HepG2 (cell line): Measurements from ENCODE around the gene NTN5. TPM values are rescaled to one million over a fixed set of nuclear protein-coding genes. Genes with fewer than 3 reads are reported as not detected.
A peak's percentile ranks its signal among the peaks of the same experiment; 100 is the strongest.

Source experiments
- ATAC-seq: fragments of 200-7000 bp; cut with Tn5 transposase; 3 replicates; pipeline ENCODE4 v1.9.1; 2020; ENCODE audit warnings: mild to moderate bottlenecking, moderate library complexity
- BruUV-seq: library from RNA; stranded (reverse); fragments of 400-500 nt; replicated peaks from 2 replicates; lab custom pipeline; 2021; lab: Mats Ljungman, UMichigan
- CTCF ChIA-PET: fragments of 300-600 bp; formaldehyde crosslinking; extraction: SDS; loops from one replicate; lab custom pipeline; 2021; ENCODE audit warnings: low total read pairs, inconsistent platforms, low intra/inter-chr PET ratio; lab: Yijun Ruan, JAX
- POLR2A ChIA-PET: fragments of 350-600 bp; sonication (Branson Sonifier 250); formaldehyde crosslinking; loops from one replicate; lab custom pipeline; 2020; ENCODE audit warnings: antibody characterized with exemption, inconsistent platforms; lab: Yijun Ruan, JAX
- DNase-seq: peaks from one replicate; pipeline ENCODE4 v3.0.0-alpha.2; 2015; ENCODE audit warnings: low spot score
- FAIRE-seq: peaks from 3 replicates; lab custom pipeline; 2011; peaks lifted over from hg19 to GRCh38; lab: Jason Lieb, UNC
- H2AFZ ChIP-seq: one replicate; pipeline ENCODE4 v1.6.1; 2011; ENCODE audit warnings: low read length, inconsistent platforms
- H3K27ac ChIP-seq: fragments of 300-600 bp; 3 replicates; pipeline ENCODE4 v1.8.0; 2011; ENCODE audit warnings: mixed run types, mild to moderate bottlenecking, mixed read lengths, low read length, inconsistent platforms; ENCODE audit not compliant: insufficient read depth; ENCODE audit errors: extremely low read length
- H3K27me3 ChIP-seq, 2 experiments: fragments of 200-600 bp in 1 of 2; 2 replicates in 1 of 2; 3 replicates in 1 of 2; pipeline versions ENCODE4 v1.6.0 to v1.8.0; 2011; ENCODE audit warnings: low read length in 2 of 2, mild to moderate bottlenecking in 2 of 2, moderate library complexity in 2 of 2, inconsistent platforms in 1 of 2; ENCODE audit not compliant: insufficient read depth in 2 of 2, control insufficient read depth in 1 of 2
- H3K36me3 ChIP-seq, 2 experiments: fragments of 200-600 bp in 1 of 2; replicated peaks in 1 of 2; 2 replicates in 1 of 2; 3 replicates in 1 of 2; pipeline versions ENCODE4 v1.5.1 to v1.8.0; 2011; ENCODE audit warnings: low read length in 2 of 2, inconsistent platforms in 1 of 2; ENCODE audit not compliant: insufficient read depth in 2 of 2, control insufficient read depth in 1 of 2
- H3K4me1 ChIP-seq: 2 replicates; pipeline ENCODE4 v1.5.1; 2012; ENCODE audit warnings: low read length, inconsistent platforms; ENCODE audit not compliant: insufficient read depth
- H3K4me2 ChIP-seq: 2 replicates; pipeline ENCODE4 v1.6.0; 2011; ENCODE audit warnings: low read depth, low read length, inconsistent platforms
- H3K4me3 ChIP-seq, 3 experiments: fragments of 200-600 bp in 1 of 3; sonication (generic), shearing (Covaris generic) in 1 of 3; replicated peaks in 1 of 3; 2 replicates each; pipeline ENCODE4 v1.5.1; 2011 to 2016; ENCODE audit warnings: low read length in 3 of 3, inconsistent platforms in 2 of 3, low read depth in 2 of 3, mild to moderate bottlenecking in 2 of 3, control low read depth in 1 of 3, mixed read lengths in 1 of 3; ENCODE audit not compliant: insufficient read depth in 1 of 3
- H3K79me2 ChIP-seq: one replicate; pipeline ENCODE4 v1.6.1; 2011; ENCODE audit warnings: low read length, inconsistent platforms; ENCODE audit not compliant: insufficient read depth
- H3K9ac ChIP-seq: 2 replicates; pipeline ENCODE4 v1.6.0; 2011; ENCODE audit warnings: mild to moderate bottlenecking, low read depth, low read length, inconsistent platforms; ENCODE audit not compliant: insufficient read depth
- H3K9me3 ChIP-seq: 2 replicates; pipeline ENCODE4 v1.5.1; 2012; ENCODE audit warnings: mild to moderate bottlenecking, low read length
- H4K20me1 ChIP-seq: 2 replicates; pipeline ENCODE4 v1.6.0; 2011; ENCODE audit warnings: inconsistent platforms, mild to moderate bottlenecking, low read length, moderate library complexity; ENCODE audit not compliant: insufficient read depth
- CREB1 ChIP-seq, 2 experiments: fragments of 450-650 bp in 1 of 2; IDR thresholded peaks; 2 replicates each; pipeline ENCODE4 v1.6.1; 2016 to 2017; ENCODE audit warnings: control low read depth in 1 of 2, mild to moderate bottlenecking in 1 of 2, missing compliant biosample characterization in 1 of 2, missing genetic modification characterization in 1 of 2
- GABPB1 ChIP-seq: IDR thresholded peaks from 2 replicates; pipeline ENCODE4 v1.6.1; 2016; ENCODE audit warnings: mild to moderate bottlenecking, missing genetic modification reagents, moderate library complexity, missing compliant biosample characterization
- MBNL3 ChIP-seq: fragments of 250-450 bp; sonication (Bioruptor Pico); conservative IDR thresholded peaks from 2 replicates; pipeline ENCODE4 v1.8.0; 2022; ENCODE audit warnings: mild to moderate bottlenecking, inconsistent platforms
- MXD3 ChIP-seq: IDR thresholded peaks from 2 replicates; pipeline ENCODE4 v1.6.1; 2016; ENCODE audit warnings: mild to moderate bottlenecking, missing biosample characterization, missing genetic modification reagents
- PLRG1 ChIP-seq: fragments of 450-650 bp; conservative IDR thresholded peaks from 2 replicates; pipeline ENCODE4 v1.6.1; 2016
- SALL2 ChIP-seq: sonication (generic); formaldehyde crosslinking; IDR thresholded peaks from 2 replicates; pipeline ENCODE4 v1.8.1; 2023; ENCODE audit warnings: mild to moderate bottlenecking, missing genetic modification reagents, inconsistent platforms
- ZBTB7A ChIP-seq: sonication (generic); formaldehyde crosslinking; IDR thresholded peaks from 2 replicates; pipeline ENCODE4 v1.8.0; 2022; ENCODE audit warnings: mild to moderate bottlenecking, missing genetic modification reagents
- ZNF274 ChIP-seq: sonication (generic); formaldehyde crosslinking; IDR thresholded peaks from 2 replicates; pipeline ENCODE4 v1.5.1; 2020; ENCODE audit warnings: mild to moderate bottlenecking, missing genetic modification reagents
- ZNF354B ChIP-seq: sonication (generic); formaldehyde crosslinking; IDR thresholded peaks from 2 replicates; pipeline ENCODE4 v1.8.0; 2022; ENCODE audit warnings: mild to moderate bottlenecking, missing genetic modification reagents
- ZNF597 ChIP-seq: sonication (generic); formaldehyde crosslinking; IDR thresholded peaks from 2 replicates; pipeline ENCODE4 v1.5.0; 2020; ENCODE audit warnings: missing genetic modification reagents
- WGBS: methylation state at CpG from one replicate; pipeline ENCODE4 v1.1.6; 2017; ENCODE audit warnings: low lambda C conversion rate; 5-methylcytosine and 5-hydroxymethylcytosine counted together
- in situ Hi-C: cut with HindIII; loops from 2 replicates; pipeline ENCODE4 v1.10.0; 2017; ENCODE audit warnings: low pct_unique_long_range_greater_than_20kb; ENCODE audit not compliant: extremely low pct_ligation_motif_present
- intact Hi-C: fragments of 100-400 bp; cut with micrococcal nuclease; formaldehyde crosslinking; loops from one replicate; pipeline ENCODE4 v1.10.0; 2022; ENCODE audit not compliant: unreplicated experiment
- polyA plus RNA-seq, 8 experiments: library from polyadenylated mRNA; depleted of rRNA in 3 of 8; stranded (reverse) in 7 of 8; unstranded in 1 of 8; fragments of >200 nt; fragmentation: Illumina TruSeq in 4 of 8; extraction: Trizol in 4 of 8; gene quantifications; 2 replicates each; pipeline versions ENCODE4 v1.2.1 to v1.2.3, GENCODE V29; 2011 to 2016; ENCODE audit warnings: low read depth in 4 of 8, missing spikeins in 1 of 8, mixed read lengths in 1 of 8; ENCODE audit not compliant: insufficient read depth in 1 of 8
- total RNA-seq, 5 experiments: library from RNA; depleted of rRNA; stranded (reverse); fragments of >200 nt; fragmentation: Illumina TruSeq; extraction: Trizol; gene quantifications; 2 replicates each; pipeline ENCODE4 v1.2.3, GENCODE V29; 2016; ENCODE audit warnings: low read depth in 1 of 5
- TF ChIP-seq, protein P1 (sequence below): sonication (generic); formaldehyde crosslinking; IDR thresholded peaks from 2 replicates; pipeline ENCODE4 v1.8.1; 2022; ENCODE audit warnings: low read depth, mild to moderate bottlenecking, missing genetic modification reagents
- TF ChIP-seq, protein P2 (sequence below): sonication (generic); formaldehyde crosslinking; IDR thresholded peaks from 2 replicates; pipeline ENCODE4 v1.4.0; 2020; ENCODE audit warnings: missing genetic modification reagents
- TF ChIP-seq, protein P3 (sequence below): sonication (generic); formaldehyde crosslinking; IDR thresholded peaks from 2 replicates; pipeline ENCODE4 v1.8.0; 2022; ENCODE audit warnings: mild to moderate bottlenecking, missing genetic modification reagents, moderate library complexity

Gene NTN5
- total and polyA plus RNA-seq, 2 of the 13 experiments (the other 11 are each of a cell fraction or from before 2014, with no cell fraction given), result 0.05 TPM; not detected in 1

DNA sequence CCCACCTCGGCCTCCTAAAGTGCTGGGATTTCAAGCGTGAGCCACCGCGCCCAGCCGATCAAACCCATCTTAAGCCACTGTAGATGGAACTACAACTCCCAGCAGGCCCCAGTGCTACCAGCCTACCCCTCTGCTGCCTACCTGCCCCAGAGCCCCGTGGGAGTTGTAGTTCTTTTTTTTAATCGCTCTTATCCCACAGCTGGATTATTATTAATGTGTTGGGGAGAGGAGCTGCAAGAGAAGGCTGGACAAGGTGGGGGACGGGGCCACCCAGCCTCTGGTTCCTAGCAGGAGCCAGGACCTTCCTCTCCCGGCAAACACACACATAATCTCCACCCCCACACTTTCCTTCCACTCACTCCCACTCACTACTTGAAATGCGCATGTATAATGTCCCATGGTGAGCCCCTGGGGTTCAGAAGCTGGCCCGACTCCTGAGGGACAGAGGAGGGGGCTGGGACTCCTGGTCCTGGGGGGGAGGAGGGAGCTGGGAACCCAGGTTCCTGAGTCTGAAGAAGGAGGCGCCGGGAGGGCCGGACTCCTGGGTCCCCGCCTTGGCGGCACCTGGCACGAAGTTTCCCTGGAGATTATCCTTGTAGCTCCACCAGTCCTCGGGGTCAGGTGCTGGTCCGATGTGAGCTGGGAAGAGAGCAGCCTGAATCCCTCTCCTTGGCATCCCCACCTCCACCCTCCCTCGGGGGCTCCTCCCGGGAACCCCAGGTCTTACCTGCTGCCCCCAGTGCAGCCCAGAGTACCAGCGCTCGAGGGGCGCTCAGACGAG is 27.8 kb downstream of the NTN5 start:
- Histone ChIP-seq H3K27ac (no peak overlapping the region), H3K4me2 (peak overlapping the region; percentile 88), H3K4me3 (peak overlapping the region; percentile 13 to 69 (median 59); a peak in 4 of 6 replicates), H2AFZ (no peak overlapping the region), H3K9ac (no peak overlapping the region), H4K20me1 (no peaks in the 10 kb centered on the region), H3K79me2 (no peaks in the 10 kb centered on the region), H3K36me3 (no peaks in the 10 kb centered on the region), H3K4me1 (peaks cover 16% of the 10 kb centered on the region), H3K27me3 (peaks cover 0 to 1% of the 10 kb centered on the region in 2 experiments; a peak in 2 of 5 replicates), H3K9me3 (no peaks in the 10 kb centered on the region)
- ChIA-PET CTCF (no interaction called here), POLR2A (interaction anchor here (0.5 to 3.4 kb wide), 9 partner anchors 8 to 162 kb away, joined by 3 to 16 read pairs (median 4); partner anchors contain the start of genes DBP, RPL18 and SPHK2)
- peak; percentile 53 for DNase-seq
- 9% methylated on average over 9 of the region's 25 CpGs for WGBS
- ATAC-seq, result peak; percentile 79
- FAIRE-seq, result peak; percentile 49
- intact Hi-C loops, result no loop called here
- in situ Hi-C loops, result loop anchor here (5.0 kb wide), 2 partner anchors 142 to 197 kb away; no protein-coding TSS in a partner anchor
- no TSS peak for BruUV-seq
- TF ChIP-seq ZNF597 (0 out of 2 replicates have a peak, but pooled peaks have one; percentile 38), SALL2 (CRISPR knock-in tag) (no peak), GABPB1 (peak; percentile 54), PLRG1 (no peak), ZNF274 (CRISPR knock-in tag) (no peak), CREB1 (IDR thresholded peaks at IDR 0.05) (no peak), CREB1 (CRISPR knock-in tag; IDR thresholded peaks at IDR 0.05) (peak; percentile 47; the same call in 1 of the 2 replicates), MBNL3 (CRISPR knock-in tag) (no peak), ZBTB7A (CRISPR knock-in tag) (no peak), MXD3 (CRISPR knock-in tag) (no peak), ZNF354B (no peak)
- TF ChIP-seq, protein P1, sequence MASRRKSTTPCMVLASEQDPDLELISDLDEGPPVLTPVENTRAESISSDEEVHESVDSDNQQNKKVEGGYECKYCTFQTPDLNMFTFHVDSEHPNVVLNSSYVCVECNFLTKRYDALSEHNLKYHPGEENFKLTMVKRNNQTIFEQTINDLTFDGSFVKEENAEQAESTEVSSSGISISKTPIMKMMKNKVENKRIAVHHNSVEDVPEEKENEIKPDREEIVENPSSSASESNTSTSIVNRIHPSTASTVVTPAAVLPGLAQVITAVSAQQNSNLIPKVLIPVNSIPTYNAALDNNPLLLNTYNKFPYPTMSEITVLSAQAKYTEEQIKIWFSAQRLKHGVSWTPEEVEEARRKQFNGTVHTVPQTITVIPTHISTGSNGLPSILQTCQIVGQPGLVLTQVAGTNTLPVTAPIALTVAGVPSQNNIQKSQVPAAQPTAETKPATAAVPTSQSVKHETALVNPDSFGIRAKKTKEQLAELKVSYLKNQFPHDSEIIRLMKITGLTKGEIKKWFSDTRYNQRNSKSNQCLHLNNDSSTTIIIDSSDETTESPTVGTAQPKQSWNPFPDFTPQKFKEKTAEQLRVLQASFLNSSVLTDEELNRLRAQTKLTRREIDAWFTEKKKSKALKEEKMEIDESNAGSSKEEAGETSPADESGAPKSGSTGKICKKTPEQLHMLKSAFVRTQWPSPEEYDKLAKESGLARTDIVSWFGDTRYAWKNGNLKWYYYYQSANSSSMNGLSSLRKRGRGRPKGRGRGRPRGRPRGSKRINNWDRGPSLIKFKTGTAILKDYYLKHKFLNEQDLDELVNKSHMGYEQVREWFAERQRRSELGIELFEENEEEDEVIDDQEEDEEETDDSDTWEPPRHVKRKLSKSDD (CRISPR knock-in tag), result no peak
- TF ChIP-seq, protein P2, sequence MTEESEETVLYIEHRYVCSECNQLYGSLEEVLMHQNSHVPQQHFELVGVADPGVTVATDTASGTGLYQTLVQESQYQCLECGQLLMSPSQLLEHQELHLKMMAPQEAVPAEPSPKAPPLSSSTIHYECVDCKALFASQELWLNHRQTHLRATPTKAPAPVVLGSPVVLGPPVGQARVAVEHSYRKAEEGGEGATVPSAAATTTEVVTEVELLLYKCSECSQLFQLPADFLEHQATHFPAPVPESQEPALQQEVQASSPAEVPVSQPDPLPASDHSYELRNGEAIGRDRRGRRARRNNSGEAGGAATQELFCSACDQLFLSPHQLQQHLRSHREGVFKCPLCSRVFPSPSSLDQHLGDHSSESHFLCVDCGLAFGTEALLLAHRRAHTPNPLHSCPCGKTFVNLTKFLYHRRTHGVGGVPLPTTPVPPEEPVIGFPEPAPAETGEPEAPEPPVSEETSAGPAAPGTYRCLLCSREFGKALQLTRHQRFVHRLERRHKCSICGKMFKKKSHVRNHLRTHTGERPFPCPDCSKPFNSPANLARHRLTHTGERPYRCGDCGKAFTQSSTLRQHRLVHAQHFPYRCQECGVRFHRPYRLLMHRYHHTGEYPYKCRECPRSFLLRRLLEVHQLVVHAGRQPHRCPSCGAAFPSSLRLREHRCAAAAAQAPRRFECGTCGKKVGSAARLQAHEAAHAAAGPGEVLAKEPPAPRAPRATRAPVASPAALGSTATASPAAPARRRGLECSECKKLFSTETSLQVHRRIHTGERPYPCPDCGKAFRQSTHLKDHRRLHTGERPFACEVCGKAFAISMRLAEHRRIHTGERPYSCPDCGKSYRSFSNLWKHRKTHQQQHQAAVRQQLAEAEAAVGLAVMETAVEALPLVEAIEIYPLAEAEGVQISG (CRISPR knock-in tag), result peak; percentile 77
- TF ChIP-seq, protein P3, sequence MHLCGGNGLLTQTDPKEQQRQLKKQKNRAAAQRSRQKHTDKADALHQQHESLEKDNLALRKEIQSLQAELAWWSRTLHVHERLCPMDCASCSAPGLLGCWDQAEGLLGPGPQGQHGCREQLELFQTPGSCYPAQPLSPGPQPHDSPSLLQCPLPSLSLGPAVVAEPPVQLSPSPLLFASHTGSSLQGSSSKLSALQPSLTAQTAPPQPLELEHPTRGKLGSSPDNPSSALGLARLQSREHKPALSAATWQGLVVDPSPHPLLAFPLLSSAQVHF (CRISPR knock-in tag), result no peak
